ENCODE data around the gene AXL.

The AXL gene

DNA sequence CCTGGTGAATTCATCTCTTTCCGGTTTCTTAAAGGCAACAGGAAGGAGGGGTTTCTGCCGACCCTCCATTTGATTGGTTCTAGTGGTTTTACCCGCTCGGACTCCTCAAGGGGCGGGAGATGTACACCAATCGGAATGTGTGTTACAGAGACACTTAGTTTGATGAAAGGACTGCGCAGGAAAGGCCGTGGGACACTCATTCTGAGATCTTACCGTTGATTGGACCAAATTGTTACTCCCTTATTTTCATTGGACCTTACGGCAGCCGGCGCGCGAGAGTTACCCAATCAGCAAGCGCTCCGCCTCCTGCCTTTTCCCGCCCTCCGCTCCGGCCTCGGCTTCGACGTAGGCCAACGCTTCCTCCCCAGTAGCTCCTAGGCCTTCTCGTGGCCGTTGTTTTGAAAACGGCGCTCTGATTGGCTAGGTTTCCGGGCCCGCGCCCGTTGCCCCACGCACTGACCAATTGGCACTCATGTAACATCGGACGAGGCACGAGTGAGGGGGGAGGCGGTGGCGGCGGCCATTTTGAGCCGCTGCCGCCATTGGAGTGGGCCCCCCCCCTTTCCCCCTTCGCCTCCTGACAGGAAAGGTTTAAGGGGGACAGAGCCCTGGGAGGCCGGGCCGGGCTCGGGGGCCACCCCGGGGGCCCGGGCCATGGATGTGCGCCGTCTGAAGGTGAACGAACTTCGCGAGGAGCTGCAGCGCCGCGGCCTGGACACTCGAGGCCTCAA is 45.0 kb downstream of the AXL start, which contains the start of gene HNRNPUL1:
Gene HNRNPUL1 (plus strand): TSS at position 523 of the 731 bp plus-strand sequence. CDS start 132 bp downstream, at position 655.
- Histone ChIP-seq H3K9ac (ENCODE audit: low read depth, low read length) (peak within 1 kb of the TSS; percentile 100), H3K4me3 (ENCODE audit: low read length) (peak within 1 kb of the TSS; percentile 96), H3K4me1 (ENCODE audit: insufficient read depth, low read length) (peaks cover 12% of the 10 kb centered on the region), H3K9me3 (ENCODE audit: insufficient read depth, low read depth, low read length) (no peaks in the 10 kb centered on the region), H3K36me3 (ENCODE audit: insufficient read depth, low read length) (peaks cover 41% of the 10 kb centered on the region), H3K27ac (ENCODE audit: low read depth, low read length) (peak within 1 kb of the TSS; percentile 100), H3K27me3 (ENCODE audit: insufficient read depth, low read length) (no peaks in the 10 kb centered on the region)
- WGBS: under 1% methylated on average over 55 of the region's 55 CpGs

DNA sequence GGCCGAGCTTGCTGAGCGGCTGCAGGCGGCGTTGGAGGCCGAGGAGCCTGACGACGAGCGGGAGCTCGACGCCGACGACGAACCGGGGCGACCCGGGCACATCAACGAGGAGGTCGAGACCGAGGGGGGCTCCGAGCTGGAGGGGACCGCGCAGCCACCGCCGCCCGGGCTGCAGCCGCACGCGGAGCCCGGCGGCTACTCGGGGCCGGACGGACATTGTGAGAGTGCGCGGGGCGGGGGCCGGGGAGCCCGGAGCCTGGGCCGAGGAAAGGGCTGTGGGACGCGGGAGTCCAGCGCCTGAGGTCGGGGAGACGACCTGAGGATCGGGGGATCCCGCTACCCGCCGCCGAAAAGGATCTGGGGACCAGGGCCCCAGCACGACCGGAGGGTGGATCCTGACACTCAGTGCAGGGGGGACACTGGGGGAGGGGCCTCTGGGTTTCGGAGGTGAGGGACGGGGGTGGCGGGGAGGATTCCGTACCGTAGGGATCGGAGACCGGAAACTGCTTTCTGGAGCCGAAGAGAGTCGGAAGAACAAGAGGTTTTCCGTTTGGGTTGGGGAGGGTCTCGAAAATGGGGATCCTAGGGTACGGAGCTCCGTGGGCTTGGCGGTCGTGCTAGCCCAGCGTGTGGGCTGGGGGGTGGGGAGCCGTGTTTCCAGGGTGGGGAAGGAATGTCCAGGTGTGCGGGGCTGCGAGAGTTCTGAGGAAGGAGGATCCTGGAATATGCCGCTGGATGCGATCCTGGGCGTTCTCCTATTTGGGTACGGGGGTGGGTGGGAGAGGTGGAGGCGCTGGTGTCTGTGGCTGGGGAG is 45.8 kb downstream of the AXL start:
- WGBS: under 1% methylated on average over 75 of the region's 75 CpGs
- peaks cover 41% of the 10 kb centered on the region for H3K36me3 ChIP-seq (ENCODE audit: insufficient read depth, low read length)
- H3K9me3 ChIP-seq (ENCODE audit: insufficient read depth, low read depth, low read length): no peaks in the 10 kb centered on the region
- H3K9ac ChIP-seq (ENCODE audit: low read depth, low read length): peak overlapping the region; percentile 100
- no peaks in the 10 kb centered on the region for H3K27me3 ChIP-seq (ENCODE audit: insufficient read depth, low read length)
- H3K27ac ChIP-seq (ENCODE audit: low read depth, low read length): peak overlapping the region; percentile 100
- peak overlapping the region; percentile 96 for H3K4me3 ChIP-seq (ENCODE audit: low read length)
- H3K4me1 ChIP-seq (ENCODE audit: insufficient read depth, low read length): peaks cover 12% of the 10 kb centered on the region

DNA sequence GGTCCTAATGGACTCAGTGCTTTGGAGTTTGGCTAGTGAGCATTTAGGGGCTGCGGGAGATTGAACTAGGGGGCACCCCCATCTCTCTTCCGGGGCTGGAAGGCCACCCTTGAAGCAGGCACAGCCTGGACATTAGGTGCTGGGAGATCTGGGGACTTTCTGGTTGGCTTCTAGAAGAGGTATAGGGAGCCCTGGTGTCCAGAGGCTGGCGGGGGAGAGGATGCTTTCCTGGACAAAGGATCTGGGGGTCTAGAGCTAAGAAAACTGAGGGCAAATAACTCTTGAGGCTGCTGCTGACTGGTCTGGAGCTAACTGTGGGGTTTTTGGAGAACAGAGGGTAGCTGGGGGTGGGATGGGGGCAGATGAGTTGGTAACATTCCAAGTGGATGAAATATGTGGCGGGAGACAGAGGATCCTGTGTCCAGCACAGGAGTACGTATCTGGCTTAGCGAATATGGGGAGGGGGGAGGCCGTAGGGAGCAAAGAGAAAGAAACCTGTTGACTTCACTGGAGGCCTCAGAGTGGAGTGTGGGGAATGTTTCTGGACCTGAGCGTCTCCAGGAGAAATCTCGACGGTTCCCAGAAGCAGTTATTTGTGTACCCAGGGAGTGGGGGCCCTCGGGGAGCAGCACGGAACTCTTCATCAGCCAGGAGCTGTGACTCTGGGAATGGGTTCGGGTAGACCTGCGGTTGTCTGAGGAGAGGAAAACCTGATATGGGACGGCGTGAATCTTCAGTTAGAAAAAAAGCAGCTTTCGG is 46.6 kb downstream of the AXL start:
- Histone ChIP-seq H3K4me3 (ENCODE audit: low read length) (peak overlapping the region; percentile 96), H3K27me3 (ENCODE audit: insufficient read depth, low read length) (no peaks in the 10 kb centered on the region), H3K9ac (ENCODE audit: low read depth, low read length) (peak overlapping the region; percentile 100), H3K27ac (ENCODE audit: low read depth, low read length) (peak overlapping the region; percentile 100), H3K36me3 (ENCODE audit: insufficient read depth, low read length) (peaks cover 46% of the 10 kb centered on the region), H3K9me3 (ENCODE audit: insufficient read depth, low read depth, low read length) (no peaks in the 10 kb centered on the region), H3K4me1 (ENCODE audit: insufficient read depth, low read length) (peaks cover 12% of the 10 kb centered on the region)
- WGBS: 12% methylated on average over 17 of the region's 17 CpGs

DNA sequence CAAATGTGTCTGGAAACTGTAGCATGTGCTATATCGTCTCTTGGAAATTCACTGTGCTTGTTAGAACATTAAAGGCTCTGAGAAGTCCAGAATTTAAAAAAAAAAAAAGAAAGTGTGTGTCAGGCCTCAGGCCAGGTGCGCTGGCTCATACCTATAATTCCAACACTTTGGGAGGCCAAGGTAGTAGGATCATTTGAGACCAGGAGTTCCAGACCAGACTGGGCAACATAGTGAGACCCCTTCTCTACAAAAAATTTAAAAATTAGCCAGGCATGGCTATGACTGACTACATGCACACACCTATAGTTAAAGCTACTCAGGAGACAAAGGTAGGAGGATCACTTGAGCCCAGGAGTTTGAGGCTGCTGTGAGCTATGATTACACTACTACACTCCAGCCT is 50.0 kb downstream of the AXL start:
- H3K4me1 ChIP-seq (ENCODE audit: insufficient read depth, low read length): peaks cover 7% of the 10 kb centered on the region; the same call in 1 of the 2 replicates
- no peak overlapping the region for H3K27ac ChIP-seq (ENCODE audit: low read depth, low read length)
- 92% methylated on average over 2 of the region's 2 CpGs for WGBS
- H3K9me3 ChIP-seq (ENCODE audit: insufficient read depth, low read depth, low read length): no peaks in the 10 kb centered on the region
- peaks cover 71% of the 10 kb centered on the region for H3K36me3 ChIP-seq (ENCODE audit: insufficient read depth, low read length)
- no peak overlapping the region for H3K9ac ChIP-seq (ENCODE audit: low read depth, low read length)
- H3K27me3 ChIP-seq (ENCODE audit: insufficient read depth, low read length): no peaks in the 10 kb centered on the region
- H3K4me3 ChIP-seq (ENCODE audit: low read length): no peak overlapping the region

DNA sequence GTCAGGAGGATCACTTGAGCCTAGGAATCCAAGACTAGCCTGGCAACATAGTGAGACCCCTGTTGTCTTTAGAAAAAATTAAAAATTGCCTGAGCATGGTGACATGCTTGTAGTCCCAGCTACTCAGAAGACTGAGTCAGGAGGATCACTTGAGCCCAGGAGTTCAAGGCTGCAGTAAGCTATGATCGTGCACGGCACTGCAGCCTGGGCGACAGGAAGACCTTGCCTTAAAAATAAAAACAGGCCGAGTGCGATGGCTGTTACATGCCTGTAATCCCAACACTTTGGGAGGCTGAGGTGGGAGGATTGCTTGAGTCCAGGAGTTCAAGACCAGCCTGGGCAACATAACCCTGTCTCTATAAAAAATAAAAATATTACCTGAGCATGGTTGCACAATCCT is 50.5 kb downstream of the AXL start:
- H3K9ac ChIP-seq (ENCODE audit: low read depth, low read length): no peak overlapping the region
- 96% methylated on average over 5 of the region's 5 CpGs for WGBS
- H3K4me3 ChIP-seq (ENCODE audit: low read length): no peak overlapping the region
- H3K27ac ChIP-seq (ENCODE audit: low read depth, low read length): no peak overlapping the region
- H3K9me3 ChIP-seq (ENCODE audit: insufficient read depth, low read depth, low read length): no peaks in the 10 kb centered on the region
- no peaks in the 10 kb centered on the region for H3K27me3 ChIP-seq (ENCODE audit: insufficient read depth, low read length)
- H3K4me1 ChIP-seq (ENCODE audit: insufficient read depth, low read length): peaks cover 7% of the 10 kb centered on the region; the same call in 1 of the 2 replicates
- H3K36me3 ChIP-seq (ENCODE audit: insufficient read depth, low read length): peaks cover 76% of the 10 kb centered on the region

DNA sequence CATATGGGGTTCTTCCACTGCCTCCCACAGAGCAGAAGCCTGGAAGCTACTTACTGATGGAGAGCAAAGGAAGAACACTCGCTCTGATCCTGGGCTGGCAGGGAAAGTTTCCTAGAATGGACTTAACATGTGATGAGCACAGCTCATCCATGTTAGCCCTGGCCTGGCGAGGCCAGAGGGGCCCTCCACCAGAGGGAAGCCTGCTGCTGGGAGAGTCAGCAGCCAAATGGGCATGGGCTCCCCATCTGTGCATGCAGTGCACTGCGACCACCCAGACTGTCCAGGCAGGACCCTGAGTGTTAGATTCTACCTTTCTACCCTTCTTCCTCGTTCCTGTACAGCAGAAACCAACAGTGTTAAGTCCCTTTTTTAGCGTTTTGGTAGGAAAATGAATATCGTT is 54.1 kb downstream of the AXL start:
- Histone ChIP-seq H3K9ac (ENCODE audit: low read depth, low read length) (no peak overlapping the region), H3K36me3 (ENCODE audit: insufficient read depth, low read length) (peaks cover 98% of the 10 kb centered on the region), H3K27me3 (ENCODE audit: insufficient read depth, low read length) (no peaks in the 10 kb centered on the region), H3K4me3 (ENCODE audit: low read length) (no peak overlapping the region), H3K27ac (ENCODE audit: low read depth, low read length) (no peak overlapping the region), H3K4me1 (ENCODE audit: insufficient read depth, low read length) (no peaks in the 10 kb centered on the region), H3K9me3 (ENCODE audit: insufficient read depth, low read depth, low read length) (no peaks in the 10 kb centered on the region)
- WGBS: 95% methylated on average over 6 of the region's 6 CpGs

DNA sequence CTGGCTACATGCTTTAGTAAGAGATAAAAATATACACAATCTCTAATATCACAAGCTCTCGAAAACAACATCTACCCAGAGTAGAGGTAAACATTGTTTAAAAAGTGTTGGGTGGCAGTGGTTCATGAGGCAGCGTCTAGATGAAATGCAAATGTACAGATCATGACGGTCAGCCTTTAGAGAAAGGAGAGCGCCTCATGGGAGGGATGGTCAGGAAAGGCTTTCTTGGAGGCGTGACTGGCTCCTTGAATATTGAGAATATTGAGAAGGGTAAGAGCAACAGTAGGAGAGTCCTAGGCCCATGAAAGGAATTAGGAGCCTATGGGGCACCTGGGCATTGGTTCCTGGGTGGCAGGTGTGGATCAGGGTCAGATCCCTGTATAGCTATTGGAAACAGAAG is 55.8 kb downstream of the AXL start:
- WGBS: 96% methylated on average over 5 of the region's 5 CpGs
- H3K27ac ChIP-seq (ENCODE audit: low read depth, low read length): no peak overlapping the region
- H3K36me3 ChIP-seq (ENCODE audit: insufficient read depth, low read length): peaks cover 98% of the 10 kb centered on the region

DNA sequence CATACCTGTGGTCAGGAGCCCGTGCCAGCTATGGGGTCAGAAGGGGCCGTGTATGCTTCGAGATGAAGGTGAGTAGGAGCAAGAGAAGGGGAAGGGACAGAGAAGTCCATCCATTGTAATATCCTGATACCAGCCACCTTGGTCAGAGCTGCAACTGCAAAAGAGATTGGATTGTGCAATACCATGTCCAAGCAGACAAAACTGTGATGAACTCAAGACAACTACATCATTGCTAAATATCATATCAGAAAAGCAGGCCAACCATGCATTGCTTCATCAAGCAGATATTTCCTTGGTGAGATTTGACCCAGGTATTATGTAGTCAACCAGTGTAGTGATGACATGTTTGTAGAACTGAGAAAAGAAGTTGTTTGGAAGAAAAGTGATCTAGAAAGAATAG is 57.2 kb downstream of the AXL start:
- no peak overlapping the region for H3K4me3 ChIP-seq (ENCODE audit: low read length)
- no peaks in the 10 kb centered on the region for H3K9me3 ChIP-seq (ENCODE audit: insufficient read depth, low read depth, low read length)
- peaks cover 98% of the 10 kb centered on the region for H3K36me3 ChIP-seq (ENCODE audit: insufficient read depth, low read length)
- no peak overlapping the region for H3K27ac ChIP-seq (ENCODE audit: low read depth, low read length)
- no peaks in the 10 kb centered on the region for H3K4me1 ChIP-seq (ENCODE audit: insufficient read depth, low read length)
- H3K27me3 ChIP-seq (ENCODE audit: insufficient read depth, low read length): no peaks in the 10 kb centered on the region
- 89% methylated on average over 3 of the region's 3 CpGs for WGBS
- H3K9ac ChIP-seq (ENCODE audit: low read depth, low read length): no peak overlapping the region

More for the DNA sequence above, 55.8 kb downstream of the AXL start:
- H3K9ac ChIP-seq (ENCODE audit: low read depth, low read length): no peak overlapping the region
- H3K9me3 ChIP-seq (ENCODE audit: insufficient read depth, low read depth, low read length): no peaks in the 10 kb centered on the region
- no peaks in the 10 kb centered on the region for H3K27me3 ChIP-seq (ENCODE audit: insufficient read depth, low read length)
- no peak overlapping the region for H3K4me3 ChIP-seq (ENCODE audit: low read length)
- no peaks in the 10 kb centered on the region for H3K4me1 ChIP-seq (ENCODE audit: insufficient read depth, low read length)

DNA sequence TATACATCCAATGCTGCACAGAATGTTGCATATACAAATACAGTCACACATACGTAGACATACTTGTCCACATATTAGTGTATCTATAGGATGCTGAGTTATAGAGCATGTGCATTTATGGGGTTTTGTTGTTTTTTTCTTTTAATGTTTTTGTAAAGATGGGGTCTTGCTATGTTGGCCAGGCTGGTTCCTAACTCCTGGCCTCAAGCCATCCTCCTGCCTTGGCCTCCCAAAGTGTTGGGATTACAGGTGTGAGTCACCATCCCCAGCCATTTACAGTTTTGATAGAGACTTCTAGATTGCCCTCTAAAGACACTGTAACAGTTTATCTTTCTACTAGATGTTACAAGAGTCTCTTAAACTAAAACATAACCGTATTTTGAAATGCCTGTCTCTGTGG is 59.5 kb downstream of the AXL start:
- Histone ChIP-seq H3K4me3 (ENCODE audit: low read length) (no peak overlapping the region), H3K27me3 (ENCODE audit: insufficient read depth, low read length) (no peaks in the 10 kb centered on the region), H3K9me3 (ENCODE audit: insufficient read depth, low read depth, low read length) (no peaks in the 10 kb centered on the region), H3K4me1 (ENCODE audit: insufficient read depth, low read length) (no peaks in the 10 kb centered on the region), H3K9ac (ENCODE audit: low read depth, low read length) (no peak overlapping the region), H3K36me3 (ENCODE audit: insufficient read depth, low read length) (peaks cover 96% of the 10 kb centered on the region), H3K27ac (ENCODE audit: low read depth, low read length) (no peak overlapping the region)
- WGBS: 98% methylated on average over 1 of the region's 2 CpGs

DNA sequence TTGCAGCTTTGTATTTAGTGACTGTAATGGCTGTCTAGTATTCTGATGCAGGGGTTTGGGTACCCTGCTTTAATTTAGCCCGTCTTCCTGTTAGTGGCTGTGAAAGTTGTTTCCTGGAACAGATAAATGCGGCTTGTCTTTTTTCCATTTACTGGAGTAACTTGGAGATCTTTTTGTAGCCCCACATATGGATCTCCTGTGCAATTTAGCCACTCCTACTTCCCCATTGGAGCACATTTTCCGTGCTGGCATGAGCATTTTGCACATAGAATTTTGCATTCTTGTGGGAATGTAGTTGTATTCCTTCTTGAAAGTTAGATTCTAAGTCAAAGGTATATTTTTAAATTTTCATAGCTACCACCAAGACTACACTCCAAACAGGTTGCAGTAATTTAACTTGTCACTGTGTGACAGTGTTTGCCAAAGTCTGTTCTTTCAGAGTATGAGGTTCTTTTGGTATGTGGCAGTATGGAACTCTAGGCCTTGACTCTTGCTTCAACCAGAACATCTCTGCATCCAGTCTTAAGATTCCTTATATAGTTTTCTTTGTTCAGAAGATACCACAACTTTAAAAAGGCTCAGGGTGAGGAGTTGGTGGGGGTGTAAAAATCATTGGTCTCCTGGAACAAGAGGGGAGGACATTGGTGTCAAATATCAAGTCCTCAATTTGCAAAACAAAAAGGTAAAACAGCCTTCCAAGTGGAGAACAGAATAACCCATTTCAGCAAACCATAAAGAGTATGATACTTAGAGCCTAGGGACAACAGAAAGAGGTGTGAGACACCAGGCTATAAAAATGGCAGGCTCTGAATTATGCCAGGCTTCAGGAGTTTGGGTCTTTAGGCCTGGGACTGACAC is 69.9 kb downstream of the AXL start:
- 91% methylated on average over 2 of the region's 3 CpGs for WGBS
- peak overlapping the region; percentile 51; the same call in 1 of the 2 replicates for H3K27ac ChIP-seq (ENCODE audit: low read depth, low read length)
- H3K27me3 ChIP-seq (ENCODE audit: insufficient read depth, low read length): no peaks in the 10 kb centered on the region
- H3K36me3 ChIP-seq (ENCODE audit: insufficient read depth, low read length): peaks cover 97% of the 10 kb centered on the region
- H3K9me3 ChIP-seq (ENCODE audit: insufficient read depth, low read depth, low read length): no peaks in the 10 kb centered on the region
- no peak overlapping the region for H3K4me3 ChIP-seq (ENCODE audit: low read length)
- no peak overlapping the region for H3K9ac ChIP-seq (ENCODE audit: low read depth, low read length)
- H3K4me1 ChIP-seq (ENCODE audit: insufficient read depth, low read length): peaks cover 11% of the 10 kb centered on the region

Measured in HUES64 (cell line).